ENCODE data around the gene C16orf90.
A peak's percentile ranks its signal among the peaks of the same experiment; 100 is the strongest.

Gene C16orf90

DNA sequence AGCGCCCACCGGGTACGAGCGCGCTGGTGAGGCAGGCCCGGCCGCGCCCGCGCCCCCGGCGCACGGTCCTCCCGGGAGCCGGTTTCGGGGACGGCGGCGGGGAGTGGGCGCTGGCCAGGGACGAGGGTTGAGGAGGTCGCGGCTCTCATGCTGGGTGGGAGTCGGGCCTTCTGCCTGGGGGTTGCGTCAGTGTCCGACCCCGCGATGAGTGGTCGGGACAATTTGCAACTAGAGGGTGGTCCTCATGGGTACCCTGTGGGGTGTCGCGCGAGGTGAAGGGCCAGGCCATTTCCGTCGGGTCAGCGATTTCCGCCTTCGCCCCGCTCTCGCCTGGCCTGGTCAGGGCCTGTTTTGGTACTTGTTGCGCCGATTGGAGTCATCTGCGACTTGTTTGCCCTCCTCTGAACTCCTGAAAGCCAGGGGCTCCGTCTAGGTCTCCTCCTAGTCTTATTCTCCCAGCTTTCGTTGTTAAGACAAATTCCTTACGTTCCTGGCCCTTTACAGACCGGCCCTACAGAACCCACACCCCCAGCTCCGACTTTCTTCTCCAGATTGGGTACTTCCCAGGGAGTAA lies 36.9 kb downstream of the C16orf90 start (continued):
- peak; percentile 98 for TF ChIP-seq SCRT2 (tag by site-specific recombination; IDR thresholded peaks at IDR 0.05)
- no peak for TF ChIP-seq ZNF529 (tag by site-specific recombination; IDR thresholded peaks at IDR 0.05; ENCODE audit: insufficient replicate concordance)
- TF ChIP-seq ZBTB17 (tag by site-specific recombination; IDR thresholded peaks at IDR 0.05), result peak; percentile 23; the same call in 1 of the 2 replicates
- TF ChIP-seq, protein P1, sequence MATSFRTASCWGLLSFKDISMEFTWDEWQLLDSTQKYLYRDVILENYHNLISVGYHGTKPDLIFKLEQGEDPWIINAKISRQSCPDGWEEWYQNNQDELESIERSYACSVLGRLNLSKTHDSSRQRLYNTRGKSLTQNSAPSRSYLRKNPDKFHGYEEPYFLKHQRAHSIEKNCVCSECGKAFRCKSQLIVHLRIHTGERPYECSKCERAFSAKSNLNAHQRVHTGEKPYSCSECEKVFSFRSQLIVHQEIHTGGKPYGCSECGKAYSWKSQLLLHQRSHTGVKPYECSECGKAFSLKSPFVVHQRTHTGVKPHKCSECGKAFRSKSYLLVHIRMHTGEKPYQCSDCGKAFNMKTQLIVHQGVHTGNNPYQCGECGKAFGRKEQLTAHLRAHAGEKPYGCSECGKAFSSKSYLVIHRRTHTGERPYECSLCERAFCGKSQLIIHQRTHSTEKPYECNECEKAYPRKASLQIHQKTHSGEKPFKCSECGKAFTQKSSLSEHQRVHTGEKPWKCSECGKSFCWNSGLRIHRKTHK (tag by site-specific recombination; IDR thresholded peaks at IDR 0.05), result no peak

GRCh38 chr16:3457434-3458252 lies 37.6 kb downstream of the C16orf90 start:
- H3K4me3 ChIP-seq (ENCODE audit: low read depth, low read length), result peak overlapping the region; percentile 83
- H3K4me1 ChIP-seq (ENCODE audit: control insufficient read depth, insufficient read depth, low read length), result peaks cover 10% of the 10 kb centered on the region
- H3K9me3 ChIP-seq (ENCODE audit: control insufficient read depth, insufficient read depth, low read depth, low read length), result no peaks in the 10 kb centered on the region
- peaks cover 0 to 4% of the 10 kb centered on the region in 2 experiments; a peak in 2 of 3 replicates for H3K36me3 ChIP-seq (ENCODE audit: control insufficient read depth in 2 of 2, insufficient read depth in 1 of 2, low read length in 2 of 2)
- ChIA-PET POLR2A (interaction anchor here (0.6 to 1.8 kb wide), 8 partner anchors 9 to 1194 kb away, joined by 3 to 18 read pairs (median 6); partner anchors contain the start of genes NAA60, ZNF174, ZNF263 and ZNF597), CTCF (interaction anchor here (0.8 kb wide), 1 partner anchor 14 kb away, joined by 3 read pairs; no protein-coding TSS in a partner anchor)
- peak overlapping the region; percentile 93 for H3K27ac ChIP-seq (ENCODE audit: extremely low read depth, low read depth, low read length)
- peak; percentile 92 for TF ChIP-seq ZBTB20 (tag by site-specific recombination; IDR thresholded peaks at IDR 0.05)
- no peak for TF ChIP-seq ZNF37A (tag by site-specific recombination; IDR thresholded peaks at IDR 0.05)
- peak; percentile 86 for TF ChIP-seq ZFP37 (tag by site-specific recombination; IDR thresholded peaks at IDR 0.05)
- TF ChIP-seq, protein P2, sequence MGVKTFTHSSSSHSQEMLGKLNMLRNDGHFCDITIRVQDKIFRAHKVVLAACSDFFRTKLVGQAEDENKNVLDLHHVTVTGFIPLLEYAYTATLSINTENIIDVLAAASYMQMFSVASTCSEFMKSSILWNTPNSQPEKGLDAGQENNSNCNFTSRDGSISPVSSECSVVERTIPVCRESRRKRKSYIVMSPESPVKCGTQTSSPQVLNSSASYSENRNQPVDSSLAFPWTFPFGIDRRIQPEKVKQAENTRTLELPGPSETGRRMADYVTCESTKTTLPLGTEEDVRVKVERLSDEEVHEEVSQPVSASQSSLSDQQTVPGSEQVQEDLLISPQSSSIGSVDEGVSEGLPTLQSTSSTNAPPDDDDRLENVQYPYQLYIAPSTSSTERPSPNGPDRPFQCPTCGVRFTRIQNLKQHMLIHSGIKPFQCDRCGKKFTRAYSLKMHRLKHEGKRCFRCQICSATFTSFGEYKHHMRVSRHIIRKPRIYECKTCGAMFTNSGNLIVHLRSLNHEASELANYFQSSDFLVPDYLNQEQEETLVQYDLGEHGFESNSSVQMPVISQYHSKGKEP (tag by site-specific recombination; IDR thresholded peaks at IDR 0.05), result peak; percentile 41; the same call in 1 of the 2 replicates
- TF ChIP-seq ZNF785 (tag by site-specific recombination; IDR thresholded peaks at IDR 0.05), result peak; percentile 99
- TF ChIP-seq PATZ1 (tag by site-specific recombination; IDR thresholded peaks at IDR 0.05), result peak; percentile 99
- TF ChIP-seq ZNF660 (tag by site-specific recombination; IDR thresholded peaks at IDR 0.05), result peak; percentile 78
- TF ChIP-seq ZNF629 (tag by site-specific recombination; IDR thresholded peaks at IDR 0.05), result peak; percentile 63
- no peak for TF ChIP-seq ZNF677 (tag by site-specific recombination; IDR thresholded peaks at IDR 0.05)
- TF ChIP-seq SP2 (tag by site-specific recombination; IDR thresholded peaks at IDR 0.05), result peak; percentile 73
- 0 out of 2 replicates have a peak, but pooled peaks have one; percentile 24 for TF ChIP-seq KLF7 (tag by site-specific recombination; IDR thresholded peaks at IDR 0.05; ENCODE audit: borderline replicate concordance)
- peak; percentile 64; the same call in 1 of the 2 replicates for TF ChIP-seq ZNF792 (tag by site-specific recombination; IDR thresholded peaks at IDR 0.05)
- TF ChIP-seq ZNF600 (tag by site-specific recombination; IDR thresholded peaks at IDR 0.05), result peak; percentile 79
- TF ChIP-seq, protein P3, sequence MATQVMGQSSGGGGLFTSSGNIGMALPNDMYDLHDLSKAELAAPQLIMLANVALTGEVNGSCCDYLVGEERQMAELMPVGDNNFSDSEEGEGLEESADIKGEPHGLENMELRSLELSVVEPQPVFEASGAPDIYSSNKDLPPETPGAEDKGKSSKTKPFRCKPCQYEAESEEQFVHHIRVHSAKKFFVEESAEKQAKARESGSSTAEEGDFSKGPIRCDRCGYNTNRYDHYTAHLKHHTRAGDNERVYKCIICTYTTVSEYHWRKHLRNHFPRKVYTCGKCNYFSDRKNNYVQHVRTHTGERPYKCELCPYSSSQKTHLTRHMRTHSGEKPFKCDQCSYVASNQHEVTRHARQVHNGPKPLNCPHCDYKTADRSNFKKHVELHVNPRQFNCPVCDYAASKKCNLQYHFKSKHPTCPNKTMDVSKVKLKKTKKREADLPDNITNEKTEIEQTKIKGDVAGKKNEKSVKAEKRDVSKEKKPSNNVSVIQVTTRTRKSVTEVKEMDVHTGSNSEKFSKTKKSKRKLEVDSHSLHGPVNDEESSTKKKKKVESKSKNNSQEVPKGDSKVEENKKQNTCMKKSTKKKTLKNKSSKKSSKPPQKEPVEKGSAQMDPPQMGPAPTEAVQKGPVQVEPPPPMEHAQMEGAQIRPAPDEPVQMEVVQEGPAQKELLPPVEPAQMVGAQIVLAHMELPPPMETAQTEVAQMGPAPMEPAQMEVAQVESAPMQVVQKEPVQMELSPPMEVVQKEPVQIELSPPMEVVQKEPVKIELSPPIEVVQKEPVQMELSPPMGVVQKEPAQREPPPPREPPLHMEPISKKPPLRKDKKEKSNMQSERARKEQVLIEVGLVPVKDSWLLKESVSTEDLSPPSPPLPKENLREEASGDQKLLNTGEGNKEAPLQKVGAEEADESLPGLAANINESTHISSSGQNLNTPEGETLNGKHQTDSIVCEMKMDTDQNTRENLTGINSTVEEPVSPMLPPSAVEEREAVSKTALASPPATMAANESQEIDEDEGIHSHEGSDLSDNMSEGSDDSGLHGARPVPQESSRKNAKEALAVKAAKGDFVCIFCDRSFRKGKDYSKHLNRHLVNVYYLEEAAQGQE (tag by site-specific recombination; IDR thresholded peaks at IDR 0.05), result peak; percentile 59; the same call in 1 of the 2 replicates
- peak; percentile 65; the same call in 1 of the 2 replicates for TF ChIP-seq KLF10 (tag by site-specific recombination; IDR thresholded peaks at IDR 0.05)
- peak; percentile 52; the same call in 1 of the 2 replicates for TF ChIP-seq ZNF24 (tag by site-specific recombination; IDR thresholded peaks at IDR 0.05)
- peak; percentile 84; the same call in 1 of the 2 replicates for TF ChIP-seq ZNF324 (tag by site-specific recombination; IDR thresholded peaks at IDR 0.05)
- no peak for TF ChIP-seq ZNF174 (tag by site-specific recombination; IDR thresholded peaks at IDR 0.05)
- peak; percentile 81 for TF ChIP-seq ZNF580 (tag by site-specific recombination; IDR thresholded peaks at IDR 0.05)
- TF ChIP-seq GLIS1 (tag by site-specific recombination; IDR thresholded peaks at IDR 0.05), result peak; percentile 87
- TF ChIP-seq ZNF341 (tag by site-specific recombination; IDR thresholded peaks at IDR 0.05; ENCODE audit: low read depth), result no peak
- no peak for TF ChIP-seq ZSCAN23 (tag by site-specific recombination; IDR thresholded peaks at IDR 0.05)

Data from HEK293 (cell line).